H1 (cell line): ENCODE measurements around the gene AGPAT3. TPM values are rescaled to one million over a fixed set of nuclear protein-coding genes. Genes with fewer than 3 reads are reported as not detected.

ENCODE experiments used
- CTCF ChIA-PET: fragments of 300-600 bp; sonication (Branson Sonifier 250); formaldehyde crosslinking; loops from one replicate; lab custom pipeline; 2021; ENCODE audit not compliant: partially characterized antibody; lab: Charles Lee
- POLR2A ChIA-PET: fragments of 300-600 bp; sonication (Branson Sonifier 250); formaldehyde crosslinking; loops from one replicate; lab custom pipeline; 2021; ENCODE audit warnings: inconsistent platforms; ENCODE audit not compliant: partially characterized antibody; lab: Charles Lee
- DNase-seq, 2 experiments: peaks; one replicate each; pipeline versions ENCODE4 v3.0.0 to v3.0.0-alpha.2; 2010 to 2022; ENCODE audit warnings: low spot score in 2 of 2, low read depth in 1 of 2, mixed read lengths in 1 of 2
- FAIRE-seq: peaks from 2 replicates; lab custom pipeline; 2011; peaks lifted over from hg19 to GRCh38; lab: Jason Lieb, UNC
- H2AFZ ChIP-seq: 2 replicates; pipeline ENCODE4 v1.8.1; 2012; ENCODE audit warnings: low read length, inconsistent platforms
- H2AK5ac ChIP-seq: 2 replicates; pipeline ENCODE4 v1.6.1; 2013; ENCODE audit warnings: low read depth, low read length
- H2BK120ac ChIP-seq: replicated peaks from 2 replicates; pipeline ENCODE3; 2013; ENCODE audit warnings: low read depth, low read length, inconsistent platforms
- H2BK12ac ChIP-seq: 2 replicates; pipeline ENCODE4 v1.6.1; 2013; ENCODE audit warnings: low read depth, low read length
- H2BK15ac ChIP-seq: 2 replicates; pipeline ENCODE4 v1.6.1; 2013; ENCODE audit warnings: low read length
- H2BK20ac ChIP-seq: 2 replicates; pipeline ENCODE4 v1.6.1; 2013; ENCODE audit warnings: low read length
- H2BK5ac ChIP-seq: 2 replicates; pipeline ENCODE4 v1.6.1; 2013; ENCODE audit warnings: low read depth, low read length
- H3K14ac ChIP-seq: 2 replicates; pipeline ENCODE4 v1.6.1; 2013; ENCODE audit warnings: inconsistent platforms; ENCODE audit not compliant: insufficient read length
- H3K18ac ChIP-seq: 2 replicates; pipeline ENCODE4 v1.6.1; 2013; ENCODE audit warnings: low read length; ENCODE audit errors: extremely low read depth
- H3K23ac ChIP-seq: 2 replicates; pipeline ENCODE4 v1.6.1; 2013; ENCODE audit warnings: inconsistent platforms; ENCODE audit not compliant: insufficient read length
- H3K23me2 ChIP-seq: 2 replicates; pipeline ENCODE4 v1.6.1; 2013; ENCODE audit warnings: low read depth, low read length
- H3K27ac ChIP-seq: 2 replicates; pipeline ENCODE4 v1.6.1; 2011; ENCODE audit warnings: low read depth, low read length, inconsistent platforms
- H3K27me3 ChIP-seq, 4 experiments: replicated peaks in 1 of 4; 1 replicate in 1 of 4; 2 replicates in 3 of 4; pipeline versions ENCODE4 v1.6.1 to v1.8.1; 2011 to 2013; ENCODE audit warnings: low read length in 3 of 4, mild to moderate bottlenecking in 3 of 4, inconsistent platforms in 2 of 4, mixed read lengths in 2 of 4, moderate library complexity in 1 of 4; ENCODE audit not compliant: control insufficient read depth in 3 of 4, insufficient read depth in 3 of 4; ENCODE audit errors: extremely low read depth in 1 of 4
- H3K36me3 ChIP-seq, 4 experiments: 2 replicates each; pipeline versions ENCODE4 v1.6.1 to v1.8.1; 2011 to 2013; ENCODE audit warnings: mild to moderate bottlenecking in 4 of 4, low read length in 3 of 4, moderate library complexity in 2 of 4, control low read depth in 1 of 4, inconsistent platforms in 1 of 4; ENCODE audit not compliant: insufficient read depth in 4 of 4, control insufficient read depth in 2 of 4
- H3K4ac ChIP-seq: replicated peaks from 2 replicates; pipeline ENCODE3; 2013; ENCODE audit warnings: low read length, low read depth, mixed read lengths, inconsistent platforms; ENCODE audit not compliant: insufficient read length
- H3K4me1 ChIP-seq, 4 experiments: replicated peaks in 1 of 4; 1 replicate in 1 of 4; 2 replicates in 3 of 4; pipeline versions ENCODE4 v1.6.1 to v1.8.1; 2011 to 2013; ENCODE audit warnings: low read length in 3 of 4, inconsistent platforms in 2 of 4, mixed read lengths in 1 of 4; ENCODE audit not compliant: insufficient read depth in 4 of 4, control insufficient read depth in 3 of 4
- H3K4me2 ChIP-seq, 2 experiments: 2 replicates each; pipeline versions ENCODE4 v1.6.1 to v1.8.1; 2011 to 2013; ENCODE audit warnings: low read depth in 2 of 2, low read length in 2 of 2, control low read depth in 1 of 2, inconsistent platforms in 1 of 2, mild to moderate bottlenecking in 1 of 2; ENCODE audit not compliant: insufficient read depth in 1 of 2
- H3K4me3 ChIP-seq, 4 experiments: fragments of 200-600, 300-600 bp in 1 of 4; sonication (generic), shearing (Covaris generic), sonication (Bioruptor Twin) in 1 of 4; 2 replicates each; pipeline versions ENCODE4 v1.5.1 to v1.8.1; 2011 to 2016; ENCODE audit warnings: low read length in 4 of 4, low read depth in 3 of 4, control low read depth in 2 of 4, inconsistent platforms in 2 of 4, mild to moderate bottlenecking in 2 of 4, mixed read lengths in 1 of 4, moderate library complexity in 1 of 4; ENCODE audit not compliant: insufficient read depth in 2 of 4; ENCODE audit errors: extremely low read depth in 1 of 4
- H3K56ac ChIP-seq: replicated peaks from 2 replicates; pipeline ENCODE3; 2013; ENCODE audit warnings: low read depth, mild to moderate bottlenecking, mixed read lengths, low read length, inconsistent platforms; ENCODE audit not compliant: insufficient read length
- H3K79me1 ChIP-seq: 2 replicates; pipeline ENCODE4 v1.6.1; 2013; ENCODE audit warnings: low read depth, low read length, control low read depth
- H3K79me2 ChIP-seq, 2 experiments: 2 replicates each; pipeline versions ENCODE4 v1.6.1 to v1.8.1; 2012 to 2013; ENCODE audit warnings: low read length in 2 of 2, mild to moderate bottlenecking in 2 of 2, inconsistent platforms in 1 of 2; ENCODE audit not compliant: insufficient read depth in 2 of 2, control insufficient read depth in 1 of 2
- H3K9ac ChIP-seq, 4 experiments: replicated peaks in 1 of 4; 1 replicate in 1 of 4; 2 replicates in 3 of 4; pipeline versions ENCODE4 v1.6.1 to v1.8.1; 2011 to 2013; ENCODE audit warnings: low read depth in 3 of 4, low read length in 3 of 4, control low read depth in 2 of 4, mild to moderate bottlenecking in 2 of 4, moderate library complexity in 2 of 4, inconsistent platforms in 1 of 4; ENCODE audit errors: extremely low read depth in 1 of 4
- H3K9me3 ChIP-seq, 2 experiments: 2 replicates each; pipeline versions ENCODE4 v1.6.1 to v1.8.1; 2012 to 2013; ENCODE audit warnings: mild to moderate bottlenecking in 2 of 2, moderate library complexity in 2 of 2, control low read depth in 1 of 2, inconsistent platforms in 1 of 2, low read depth in 1 of 2, low read length in 1 of 2, mixed read lengths in 1 of 2; ENCODE audit not compliant: insufficient read depth in 2 of 2
- H4K20me1 ChIP-seq, 2 experiments: replicated peaks in 1 of 2; 2 replicates each; pipeline versions ENCODE3 to v1.8.1; 2011 to 2013; ENCODE audit warnings: inconsistent platforms in 2 of 2, low read length in 2 of 2, mild to moderate bottlenecking in 1 of 2; ENCODE audit not compliant: insufficient read depth in 2 of 2, control insufficient read depth in 1 of 2
- H4K5ac ChIP-seq: 2 replicates; pipeline ENCODE4 v1.6.1; 2013; ENCODE audit warnings: low read length, low read depth, mixed read lengths, inconsistent platforms; ENCODE audit not compliant: insufficient read length
- H4K8ac ChIP-seq: 2 replicates; pipeline ENCODE4 v1.8.0; 2013; ENCODE audit warnings: mild to moderate bottlenecking, moderate library complexity, low read length, inconsistent platforms; ENCODE audit not compliant: insufficient read depth; ENCODE audit errors: extremely low read depth
- H4K91ac ChIP-seq: replicated peaks from 2 replicates; pipeline ENCODE3; 2013; ENCODE audit warnings: low read length, mixed read lengths, inconsistent platforms; ENCODE audit not compliant: insufficient read length
- ATF3 ChIP-seq: IDR thresholded peaks from 2 replicates; pipeline ENCODE4 v1.6.1; 2011; ENCODE audit warnings: low read depth, mild to moderate bottlenecking, low read length; ENCODE audit not compliant: insufficient read depth
- BRCA1 ChIP-seq: IDR thresholded peaks from 2 replicates; pipeline ENCODE4 v1.6.1; 2012; ENCODE audit warnings: low read depth, low read length, improper control_type of control experiment
- CEBPB ChIP-seq: IDR thresholded peaks from 2 replicates; pipeline ENCODE4 v1.6.1; 2012; ENCODE audit warnings: low read depth, low read length
- FOSL1 ChIP-seq: IDR thresholded peaks from 2 replicates; pipeline ENCODE4 v1.6.1; 2011; ENCODE audit warnings: mild to moderate bottlenecking, low read depth, low read length, moderate library complexity; ENCODE audit not compliant: insufficient read depth
- POU5F1 ChIP-seq: IDR thresholded peaks from 2 replicates; pipeline ENCODE4 v1.6.1; 2011; ENCODE audit warnings: low read depth, mild to moderate bottlenecking, low read length, moderate library complexity
- RBBP5 ChIP-seq: IDR thresholded peaks from 2 replicates; pipeline ENCODE4 v1.7.1; 2012; ENCODE audit warnings: low read depth, mild to moderate bottlenecking, inconsistent platforms, low read length, moderate library complexity, borderline replicate concordance
- SIX5 ChIP-seq: IDR thresholded peaks from 2 replicates; pipeline ENCODE4 v1.6.1; 2011; ENCODE audit warnings: mild to moderate bottlenecking, low read depth, low read length
- WGBS, 2 experiments: shearing (Covaris generic) in 1 of 2; methylation state at CpG; one replicate each; pipeline versions ENCODE4 v1.1.6 to v1.1.7; 2013 to 2015; ENCODE audit warnings: low lambda C conversion rate in 2 of 2, mixed read lengths in 2 of 2, inconsistent platforms in 1 of 2, low coverage in 1 of 2, missing lambda C conversion rate in 1 of 2; ENCODE audit not compliant: insufficient replicate concordance in 2 of 2, insufficient coverage in 1 of 2, insufficient read length in 1 of 2; ENCODE audit errors: extremely low coverage in 1 of 2, missing lambda C conversion rate in 1 of 2; 5-methylcytosine and 5-hydroxymethylcytosine counted together
- polyA plus RNA-seq, 7 experiments: library from polyadenylated mRNA; depleted of rRNA in 3 of 7; stranded (reverse) in 5 of 7; unstranded in 2 of 7; fragments of >200 nt in 5 of 7; fragments of 200-250 nt in 2 of 7; gene quantifications; 1 replicate in 5 of 7; 2 replicates in 1 of 7; 4 replicates in 1 of 7; pipeline versions ENCODE4 v1.2.1 to v1.2.3, GENCODE V29; 2011 to 2013; ENCODE audit warnings: missing spikeins in 2 of 7, mixed read lengths in 2 of 7
- total RNA-seq: library from RNA; stranded (reverse); fragmentation: NEBNext Ultra II Directional; extraction: Animal tissue kit (Norgen Biotek cat#: 25700); gene quantifications from 2 replicates; pipeline ENCODE4 v1.2.1, GENCODE V29; 2021

Gene AGPAT3
- total and polyA plus RNA-seq, 2 of the 8 experiments (the other 6 are each of a cell fraction or from before 2014, with no cell fraction given) = 5.8 to 7.3 TPM

DNA sequence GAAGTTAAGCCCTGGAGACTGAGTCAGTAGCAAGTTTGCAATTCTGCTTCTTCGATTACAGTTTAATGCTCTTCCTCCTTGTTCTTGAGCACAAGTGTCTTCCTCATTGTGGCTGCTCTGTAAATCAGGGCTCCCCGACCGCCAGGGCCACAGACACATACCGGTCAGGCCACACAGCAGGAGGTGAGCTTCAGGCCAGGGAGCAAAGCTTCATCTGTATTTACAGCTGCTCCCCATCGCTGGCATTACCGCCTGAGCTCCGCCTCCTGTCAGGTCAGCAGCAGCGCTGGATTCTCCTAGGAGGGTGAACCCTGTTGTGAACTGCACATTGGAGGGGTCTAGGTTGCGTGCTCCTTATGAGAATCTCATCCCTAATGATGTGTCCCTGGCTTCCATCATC, 145.4 kb downstream of the AGPAT3 start:
- no peak overlapping the region for H2BK5ac ChIP-seq
- TF ChIP-seq FOSL1 (no peak), CEBPB (no peak), RBBP5 (no peak), BRCA1 (no peak), POU5F1 (no peak), ATF3 (no peak), SIX5 (no peak)
- TF ChIP-seq, all 59 proteins: peak for 0
- Histone ChIP-seq H3K9ac (no peak overlapping the region; a peak in 1 of 7 replicates), H3K4me2 (peak overlapping the region; percentile 19 to 34; a peak in 2 of 4 replicates), H4K8ac (no peak overlapping the region), H3K4me3 (no peak overlapping the region; a peak in 1 of 8 replicates), H3K4ac (no peak overlapping the region), H3K23ac (no peak overlapping the region), H3K27ac (no peak overlapping the region), H3K14ac (no peak overlapping the region), H2AFZ (no peak overlapping the region), H3K9me3 (no peaks in the 10 kb centered on the region), H2BK12ac (no peak overlapping the region), H3K56ac (no peak overlapping the region), H3K79me1 (peaks cover 4% of the 10 kb centered on the region), H3K18ac (no peak overlapping the region), H2BK15ac (no peak overlapping the region), H3K4me1 (peaks cover 4 to 12% (median 8%) of the 10 kb centered on the region in 4 experiments; a peak in 5 of 7 replicates), H4K5ac (no peak overlapping the region), H3K79me2 (peaks cover 20 to 26% of the 10 kb centered on the region in 2 experiments), H4K20me1 (peaks cover 7 to 9% of the 10 kb centered on the region in 2 experiments), H2BK20ac (no peak overlapping the region), H4K91ac (no peak overlapping the region), H3K36me3 (no peaks in the 10 kb centered on the region), H2BK120ac (no peak overlapping the region), H3K27me3 (no peaks in the 10 kb centered on the region), H2AK5ac (no peak overlapping the region), H3K23me2 (peaks cover 4% of the 10 kb centered on the region; the same call in 1 of the 2 replicates)
- DNase-seq (peak in 1 of 2 experiments; percentile 62), FAIRE-seq (no peak)
- CTCF ChIA-PET = interaction anchor here (1.2 kb wide), 2 partner anchors 9 to 34 kb away, joined by 4 read pairs; no protein-coding TSS in a partner anchor
- WGBS, 2 experiments = 45% methylated on average over 9 of the region's 9 CpGs; no CpG with 5 or more reads in 1 of the 2 experiments
- POLR2A ChIA-PET = interaction anchor here (1.0 to 1.5 kb wide), 2 partner anchors 12 to 30 kb away, joined by 3 read pairs; no protein-coding TSS in a partner anchor
